Stimulated activated CD8-positive, alpha-beta memory T cell treated with anti-CD3 and anti-CD28 coated beads, Interleukin-2, amount 100 ng/mL, for 48 hours (primary cell): ENCODE data around the gene DDX43.
A peak's percentile ranks its signal among the peaks of the same experiment; 100 is the strongest.
"Not testable (repeated sequence)": the region's sequence is repeated elsewhere in the genome, so short reads cannot be mapped to it uniquely, and the experiment has no call there.

Experiments used
- DNase-seq, 2 donors: peaks; one replicate each; pipeline ENCODE4 v3.0.0-alpha.2; 2020; ENCODE audit warnings: low read depth in 2 of 2

Gene DDX43

DNA sequence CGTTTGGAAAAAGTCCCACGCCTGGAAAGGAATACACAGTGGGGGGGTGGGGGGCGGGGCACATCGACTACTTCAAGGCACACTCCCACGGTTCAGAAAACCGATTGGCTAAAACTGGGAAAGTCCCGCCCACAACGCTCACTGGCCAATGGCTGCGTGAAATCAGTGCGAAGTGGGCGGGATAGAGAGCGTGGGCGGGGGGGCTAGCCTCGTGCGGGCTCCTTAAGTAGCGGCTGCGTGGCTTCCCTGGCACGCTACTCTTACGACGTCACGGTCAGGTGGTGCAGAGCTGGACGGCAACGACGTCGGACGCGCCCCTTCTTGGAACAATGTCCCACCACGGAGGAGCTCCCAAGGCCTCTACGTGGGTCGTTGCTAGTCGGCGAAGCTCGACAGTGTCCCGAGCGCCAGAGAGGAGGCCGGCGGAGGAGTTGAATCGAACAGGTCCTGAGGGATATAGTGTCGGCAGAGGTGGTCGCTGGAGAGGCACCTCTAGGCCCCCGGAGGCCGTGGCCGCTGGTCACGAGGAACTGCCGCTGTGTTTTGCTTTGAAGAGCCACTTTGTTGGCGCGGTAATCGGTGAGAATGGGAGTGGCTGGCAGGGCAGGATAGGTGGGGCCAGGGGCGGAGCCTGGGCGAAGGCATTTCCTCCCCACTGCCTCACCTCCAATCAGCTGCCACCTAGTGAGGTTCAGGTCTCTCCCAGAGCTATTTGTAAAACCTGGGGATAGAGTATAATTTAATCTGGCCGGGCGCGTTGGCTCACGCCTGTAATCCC, at the start of gene DDX43:
TSS of gene DDX43 (plus strand) at position 252 of the 778 bp plus-strand sequence. CDS start at position 330, 78 bp downstream.
- peak in 1 of 2 donors; percentile 19 for DNase-seq

DNA sequence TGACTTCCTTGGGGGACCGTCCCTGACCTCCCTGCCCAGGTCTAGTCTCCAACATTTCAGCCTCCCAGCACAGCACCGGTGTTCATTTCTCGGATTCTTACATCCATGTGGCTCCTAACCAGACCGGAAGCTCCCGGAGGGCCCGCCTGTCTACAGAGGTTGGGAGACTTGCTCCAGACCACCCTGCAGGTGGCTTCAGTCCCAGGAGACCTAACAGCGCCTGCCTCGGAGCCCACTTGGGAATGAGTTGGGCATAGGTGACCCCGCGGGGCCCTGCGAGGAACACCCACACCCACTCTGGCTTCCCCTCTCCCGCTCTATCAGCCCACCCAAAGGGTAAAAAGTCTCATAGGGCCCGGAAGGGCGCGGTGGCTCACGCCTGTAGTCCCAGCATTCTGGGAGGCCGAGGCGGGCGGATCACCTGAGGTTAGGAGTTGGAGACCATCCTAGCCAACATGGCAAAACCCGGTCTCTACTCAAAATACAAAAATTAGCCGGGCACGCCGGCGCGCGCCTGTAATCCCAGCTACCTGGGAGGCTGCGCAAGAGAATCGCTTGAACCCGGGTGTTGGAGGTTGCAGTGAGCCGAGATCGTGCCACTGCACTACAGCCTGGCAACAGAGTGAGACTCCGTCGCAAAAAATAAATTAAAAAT, 46.0 kb upstream of the DDX43 start:
- no peak for DNase-seq

DNA sequence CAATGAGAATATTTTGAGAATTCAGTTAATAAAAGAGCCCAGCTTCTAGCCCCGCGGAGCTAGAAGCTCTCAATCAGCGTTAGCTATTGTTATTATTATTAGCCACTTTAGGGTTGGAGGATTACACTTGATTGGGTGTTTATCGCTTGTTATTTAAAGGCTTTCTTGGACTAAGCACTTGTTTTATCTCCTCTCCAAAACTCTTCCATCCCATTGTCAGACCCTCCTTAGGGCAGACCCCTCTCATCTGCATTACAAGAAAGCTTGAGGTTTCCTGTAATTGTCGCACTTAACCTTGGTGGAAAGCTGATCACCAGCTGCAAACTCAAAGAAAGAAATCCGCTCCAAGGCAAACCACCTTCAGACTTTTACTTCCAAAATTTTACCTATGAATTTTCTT, 45.3 kb upstream of the DDX43 start:
- DNase-seq = no peak

DNA sequence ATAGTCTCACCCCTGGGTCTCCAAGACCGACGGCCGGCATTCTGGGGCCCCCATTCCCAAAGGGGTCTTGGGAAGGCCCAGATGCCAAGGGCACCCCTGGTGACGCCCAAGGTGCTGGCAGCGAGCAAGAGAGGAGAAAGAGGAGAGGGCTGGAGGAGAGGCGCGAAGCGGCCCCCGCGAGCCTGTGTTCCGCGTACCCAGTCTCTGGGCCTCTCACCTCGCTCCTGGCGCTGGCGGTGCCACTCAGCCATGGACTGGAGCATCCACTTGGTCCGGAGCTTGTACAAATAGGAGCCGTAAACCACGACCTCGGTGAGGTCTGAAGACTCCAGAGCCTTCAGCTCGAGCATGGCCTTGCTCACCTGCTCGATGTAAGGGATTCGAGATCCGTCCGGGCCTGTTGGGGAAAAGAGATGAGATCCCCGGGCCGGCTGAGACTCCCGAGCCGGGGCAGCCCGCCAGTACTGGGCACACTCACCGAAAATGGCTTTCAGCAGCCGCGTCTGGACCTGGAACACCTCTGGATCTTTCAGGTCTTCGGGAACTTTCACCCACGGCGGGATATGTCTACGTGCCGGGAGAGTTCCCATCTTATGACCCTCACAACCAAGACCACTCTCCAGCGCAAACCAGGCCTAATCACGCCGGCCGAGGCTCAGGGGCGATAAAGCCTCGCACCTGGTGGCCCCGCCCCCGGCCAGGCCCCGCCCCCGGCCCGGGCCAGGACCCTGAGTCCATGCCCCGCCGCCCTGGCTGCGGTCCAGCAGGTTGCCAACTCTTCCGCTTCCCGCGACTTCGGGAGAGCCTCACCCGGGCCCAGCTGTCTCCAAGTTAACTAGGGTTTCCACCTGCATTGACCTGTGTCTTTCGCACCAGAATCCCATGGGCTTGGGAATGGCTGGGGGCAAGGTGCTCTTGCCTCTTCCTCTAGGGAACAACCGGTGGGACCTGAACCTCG, 40.7 kb upstream of the DDX43 start, which contains the start of gene DPPA5:
TSS of gene DPPA5 (minus strand) at position 641 of the 958 bp plus-strand sequence. CDS start at position 590, 51 bp downstream.
- no peak for DNase-seq

DNA sequence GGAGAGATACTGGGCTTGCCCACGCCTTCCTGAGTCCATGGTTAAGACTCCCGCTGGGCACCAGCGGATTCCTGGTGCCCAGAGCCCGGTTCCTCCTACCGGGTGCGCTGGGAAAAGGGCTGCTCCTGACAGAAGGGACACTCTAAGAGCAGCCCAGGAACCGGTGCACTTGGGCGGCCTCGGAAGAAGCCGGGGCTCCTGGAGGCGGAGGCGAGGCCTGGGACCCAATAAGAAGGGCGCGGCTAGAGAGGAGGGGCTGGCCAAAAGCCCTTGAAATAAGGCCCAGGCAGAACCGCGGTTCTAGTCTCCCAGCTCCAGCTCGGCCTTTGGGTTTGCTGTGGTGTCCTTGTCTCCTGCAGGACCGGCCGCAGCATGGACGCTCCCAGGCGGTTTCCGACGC, 32.3 kb upstream of the DDX43 start, which contains the start of gene KHDC3L:
TSS of gene KHDC3L (plus strand) at position 301 of the 400 bp plus-strand sequence. CDS start at position 373, 72 bp downstream.
- DNase-seq = no peak

DNA sequence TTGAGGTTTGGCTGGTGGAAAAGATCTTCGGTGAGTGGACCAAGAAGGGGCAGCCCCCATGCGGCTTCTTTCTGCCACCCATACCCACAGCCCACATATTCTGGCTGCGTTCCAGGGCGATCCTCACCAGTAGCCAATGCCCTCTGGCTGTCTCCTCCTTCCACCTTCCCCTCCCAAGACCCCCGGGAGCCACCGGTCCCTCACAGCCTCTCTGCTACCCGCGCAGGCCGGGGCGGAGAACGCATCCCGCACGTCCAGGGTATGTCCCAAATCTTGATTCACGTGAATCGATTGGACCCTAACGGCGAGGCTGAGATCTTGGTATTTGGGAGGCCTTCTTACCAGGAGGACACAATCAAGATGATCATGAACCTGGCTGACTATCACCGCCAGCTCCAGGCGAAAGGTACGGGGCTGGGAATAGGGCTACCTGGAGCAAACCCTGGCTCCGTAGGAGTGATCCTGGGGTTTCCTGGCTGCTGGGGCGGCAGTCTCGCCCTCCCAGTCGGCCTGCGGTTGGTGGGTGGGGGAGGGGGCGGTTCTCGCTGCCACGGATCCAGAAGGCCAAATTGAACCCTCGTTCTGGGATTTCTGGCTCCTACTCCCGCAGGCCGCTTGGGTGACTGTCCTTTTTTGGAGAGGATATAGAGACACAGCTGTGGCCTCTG, 31.6 kb upstream of the DDX43 start:
- no peak for DNase-seq

DNA sequence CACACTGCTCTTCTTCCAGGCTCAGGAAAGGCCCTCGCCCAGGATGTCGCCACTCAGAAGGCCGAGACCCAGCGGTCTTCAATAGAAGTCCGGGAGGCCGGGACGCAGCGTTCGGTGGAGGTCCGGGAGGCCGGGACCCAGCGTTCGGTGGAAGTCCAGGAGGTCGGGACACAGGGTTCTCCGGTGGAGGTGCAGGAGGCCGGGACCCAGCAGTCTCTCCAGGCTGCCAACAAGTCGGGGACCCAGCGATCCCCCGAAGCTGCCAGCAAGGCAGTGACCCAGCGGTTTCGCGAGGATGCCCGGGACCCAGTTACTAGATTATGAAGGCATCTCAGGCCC, 31.1 kb upstream of the DDX43 start:
- no peak for DNase-seq

DNA sequence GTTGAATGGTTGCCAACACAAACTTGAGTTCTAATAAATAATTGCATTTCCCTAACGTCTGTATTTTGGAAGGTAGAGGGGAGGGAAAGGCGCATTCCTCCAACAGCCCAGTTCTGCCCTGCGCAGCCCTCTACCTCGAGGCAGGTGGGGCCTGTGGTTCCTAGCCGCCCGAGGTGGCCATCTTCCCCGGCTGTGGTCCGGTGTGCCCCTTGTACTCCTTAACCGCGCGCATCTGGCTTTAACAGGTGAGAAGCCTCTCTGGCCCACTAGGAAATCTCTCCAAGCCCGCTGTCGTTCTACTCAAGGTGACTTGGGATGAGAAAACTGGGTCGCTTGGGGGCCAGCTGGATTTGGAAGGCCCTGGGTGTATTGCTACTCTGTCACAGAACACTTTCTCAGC, 30.5 kb upstream of the DDX43 start:
- DNase-seq = no peak

DNA sequence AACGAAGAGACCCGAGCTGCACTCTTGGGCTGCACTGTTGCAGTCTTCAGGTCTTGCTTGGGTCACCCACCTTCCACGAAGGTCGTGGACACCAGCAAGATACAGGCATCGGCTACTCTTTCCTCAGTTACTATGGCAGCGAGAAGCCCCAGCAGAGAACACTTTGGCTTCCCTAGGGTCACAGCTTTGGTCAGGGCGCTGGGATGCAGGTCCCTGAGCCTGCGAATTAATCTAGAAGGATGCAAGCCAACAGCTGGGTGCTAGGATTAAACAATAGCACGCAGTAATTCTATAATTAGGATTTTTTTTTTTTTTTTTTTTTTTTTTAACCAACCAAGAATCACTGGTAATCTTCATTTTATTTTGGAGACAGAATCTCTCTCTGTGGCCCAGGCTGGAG, 30.1 kb upstream of the DDX43 start:
- DNase-seq = no peak

DNA sequence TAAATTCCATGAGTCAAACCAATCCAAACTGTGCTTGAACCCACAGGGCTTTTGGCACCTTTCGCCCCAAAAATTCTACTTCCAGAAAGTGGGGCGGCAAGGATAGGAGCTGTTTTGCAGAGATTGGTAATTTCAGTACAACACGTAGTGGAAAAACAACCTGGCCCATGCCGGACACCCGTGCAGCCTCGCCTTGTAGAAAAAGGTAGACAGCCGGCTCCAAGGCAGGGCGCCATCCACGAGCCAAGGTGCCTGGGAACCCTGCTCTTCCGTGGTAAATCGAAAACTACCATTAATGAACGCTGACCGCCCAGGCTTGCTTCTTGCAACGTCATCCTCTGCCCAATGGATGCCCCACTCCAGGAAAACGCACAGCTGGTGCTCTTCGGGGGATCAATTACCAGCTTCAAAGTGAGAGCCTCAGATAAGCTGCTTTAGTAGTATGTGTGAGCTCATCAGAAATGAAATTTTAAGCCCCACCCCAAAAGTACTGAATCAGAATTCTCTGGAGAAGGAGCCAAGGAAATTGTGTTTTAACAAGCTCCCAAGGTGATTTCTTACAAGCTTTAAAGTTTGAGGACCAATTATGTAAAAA, 26.8 kb upstream of the DDX43 start:
- DNase-seq = no peak

DNA sequence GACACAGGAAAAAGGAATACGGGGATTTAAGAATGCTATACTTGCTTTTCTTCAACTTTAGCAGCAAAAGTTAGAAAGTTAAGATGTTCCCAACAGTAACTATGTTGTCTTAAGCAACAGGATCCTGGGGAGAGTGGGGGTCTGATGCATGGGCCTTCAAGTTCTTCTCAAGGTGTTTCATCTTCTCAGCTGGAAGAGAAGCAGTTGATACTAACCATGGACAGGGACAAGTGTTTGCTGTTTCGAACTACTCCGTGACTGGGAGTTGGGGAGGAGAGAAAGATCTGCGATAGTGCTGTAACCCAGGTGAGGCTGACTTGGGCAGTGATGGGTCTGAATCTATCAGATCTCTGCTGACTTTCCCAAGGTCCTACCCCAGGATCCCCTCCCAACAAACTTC, 26.0 kb upstream of the DDX43 start:
- DNase-seq = no peak

DNA sequence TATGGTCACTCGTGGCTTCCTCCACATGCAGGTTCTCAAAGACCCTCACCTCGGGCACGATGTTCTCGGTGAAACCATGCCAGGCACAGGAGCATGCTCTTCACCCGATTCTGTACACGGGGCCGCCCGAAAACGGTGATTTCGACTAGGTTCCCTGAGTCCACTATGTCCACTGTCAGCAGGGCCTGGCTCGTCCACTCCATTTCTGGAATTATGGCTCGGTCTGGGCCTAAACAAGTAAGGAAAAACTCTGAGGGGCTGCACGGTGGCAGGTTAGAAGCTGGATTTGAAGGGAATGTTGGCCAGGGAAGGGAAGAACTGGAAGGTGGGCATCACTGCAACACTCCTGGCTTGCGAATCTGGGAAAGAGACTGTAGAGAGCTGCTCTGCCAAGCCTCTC, 25.5 kb upstream of the DDX43 start:
- DNase-seq = no peak

DNA sequence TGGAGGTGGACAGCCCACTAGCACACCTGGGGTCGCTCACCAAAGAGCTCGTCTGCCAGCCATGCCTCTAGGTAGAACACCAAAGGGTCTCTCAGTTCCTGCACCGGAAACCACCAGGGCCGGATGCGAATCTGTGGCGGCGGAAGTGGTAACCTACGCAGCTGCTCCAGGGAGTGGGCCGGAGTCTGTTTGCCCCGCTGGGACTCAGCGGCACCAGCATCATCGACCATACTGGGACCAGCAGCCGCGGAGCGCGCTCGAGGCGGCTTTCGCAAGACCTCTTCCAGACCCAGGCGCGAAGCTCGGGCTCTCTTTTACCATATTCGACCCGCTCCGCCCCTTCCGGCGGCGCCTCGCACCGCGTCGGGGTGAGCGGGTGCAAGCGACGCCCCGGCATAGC, 25.1 kb upstream of the DDX43 start, which contains the start of gene OOEP:
TSS of gene OOEP (minus strand) at position 335 of the 400 bp plus-strand sequence. CDS start at position 230, 105 bp downstream.
- no peak for DNase-seq

DNA sequence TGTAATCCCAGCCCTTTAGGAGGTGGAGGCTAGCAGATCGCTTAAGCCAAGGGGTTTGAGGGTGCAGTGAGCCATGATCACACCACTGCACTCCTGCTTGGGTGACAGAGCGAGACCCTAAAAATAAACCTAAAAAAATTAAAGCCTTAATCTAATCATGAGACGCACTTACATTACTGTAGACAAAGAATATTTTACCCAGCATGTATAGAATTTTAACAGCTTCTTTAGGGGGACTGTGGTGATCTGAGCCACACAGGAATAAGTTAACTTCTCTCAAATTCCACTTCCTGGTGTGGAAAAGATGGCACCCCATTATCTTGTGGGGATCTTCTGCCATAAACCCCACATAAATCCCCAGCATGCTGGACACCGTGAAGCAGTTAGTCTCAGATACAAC, 22.6 kb upstream of the DDX43 start:
- DNase-seq = no peak

DNA sequence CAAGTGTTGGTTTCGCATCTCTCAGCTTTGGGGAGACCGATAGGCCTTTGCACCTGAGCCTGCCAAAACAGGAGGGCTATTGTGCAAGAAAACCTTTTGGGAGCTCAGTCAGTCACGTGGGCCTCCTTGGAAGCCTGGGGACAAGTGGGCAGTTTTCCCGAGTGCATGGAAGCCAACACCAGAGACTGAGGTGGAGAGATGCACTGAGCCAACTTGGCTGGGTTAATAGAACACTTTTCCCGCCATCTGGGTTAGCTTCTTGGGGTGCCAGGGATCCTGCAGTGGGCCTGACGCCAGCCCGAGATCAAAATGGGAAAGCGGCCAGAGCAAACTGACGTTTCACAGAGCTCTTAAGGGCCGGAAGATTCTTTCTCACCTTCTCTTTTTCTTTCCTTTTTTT, 22.1 kb upstream of the DDX43 start:
- no peak for DNase-seq

DNA sequence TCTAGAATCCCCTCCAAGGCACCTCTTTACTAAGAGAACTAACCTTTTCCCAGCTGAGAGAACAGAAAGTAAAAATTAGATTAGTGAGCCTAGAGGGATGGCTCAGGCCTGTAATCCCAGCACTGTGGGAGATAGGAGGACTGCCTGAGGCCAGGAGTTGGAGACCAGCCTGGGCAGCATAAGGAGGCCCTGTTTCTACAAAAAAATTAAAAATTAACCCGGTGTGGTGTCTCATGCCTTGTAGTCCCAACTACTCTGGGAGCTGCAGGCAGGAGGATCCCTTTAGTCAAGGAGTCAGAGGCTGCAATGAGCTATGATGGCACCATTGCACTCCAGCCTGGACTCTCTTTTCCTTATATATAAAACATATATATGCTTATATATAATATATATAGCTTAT, 19.4 kb upstream of the DDX43 start:
- DNase-seq = no peak

DNA sequence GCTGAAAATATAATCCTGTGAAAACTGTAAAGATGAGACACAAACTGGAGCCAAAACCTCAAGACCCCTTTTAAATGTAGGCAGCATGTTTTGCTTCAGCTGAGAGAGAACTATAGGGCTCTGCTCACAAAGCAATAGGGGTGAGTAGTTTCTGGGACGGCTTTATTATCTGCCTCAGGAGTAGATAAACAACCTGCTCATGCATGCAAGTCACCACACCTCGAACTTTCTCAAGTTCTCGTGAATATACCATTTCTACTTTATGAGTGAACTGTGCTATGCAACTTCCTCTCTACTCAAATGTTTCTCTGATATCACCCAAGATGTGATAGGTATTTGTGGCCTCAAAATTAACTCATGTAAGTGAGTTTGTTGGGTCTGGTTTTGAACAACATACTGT, 17.4 kb upstream of the DDX43 start:
- no peak for DNase-seq

DNA sequence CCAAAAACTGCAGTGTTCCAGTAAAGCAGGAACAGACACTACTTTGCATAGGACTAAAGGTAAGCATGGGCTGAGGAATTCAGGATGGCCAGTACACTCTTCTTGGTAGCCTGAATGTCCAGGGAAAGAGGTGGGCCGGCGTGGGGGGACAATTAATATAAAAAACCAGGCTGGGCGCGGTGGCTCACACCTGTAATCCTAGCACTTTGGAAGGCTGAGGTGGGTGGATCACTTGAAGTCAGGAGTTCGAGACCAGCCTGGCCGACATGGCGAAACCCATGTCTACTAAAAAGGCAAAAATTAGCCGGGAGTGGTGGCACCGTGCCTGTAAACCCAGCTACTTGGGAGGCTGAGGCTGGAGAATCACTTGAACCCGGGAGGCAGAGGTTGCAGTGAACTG, 13.1 kb upstream of the DDX43 start:
- not testable (repeated sequence) for DNase-seq

DNA sequence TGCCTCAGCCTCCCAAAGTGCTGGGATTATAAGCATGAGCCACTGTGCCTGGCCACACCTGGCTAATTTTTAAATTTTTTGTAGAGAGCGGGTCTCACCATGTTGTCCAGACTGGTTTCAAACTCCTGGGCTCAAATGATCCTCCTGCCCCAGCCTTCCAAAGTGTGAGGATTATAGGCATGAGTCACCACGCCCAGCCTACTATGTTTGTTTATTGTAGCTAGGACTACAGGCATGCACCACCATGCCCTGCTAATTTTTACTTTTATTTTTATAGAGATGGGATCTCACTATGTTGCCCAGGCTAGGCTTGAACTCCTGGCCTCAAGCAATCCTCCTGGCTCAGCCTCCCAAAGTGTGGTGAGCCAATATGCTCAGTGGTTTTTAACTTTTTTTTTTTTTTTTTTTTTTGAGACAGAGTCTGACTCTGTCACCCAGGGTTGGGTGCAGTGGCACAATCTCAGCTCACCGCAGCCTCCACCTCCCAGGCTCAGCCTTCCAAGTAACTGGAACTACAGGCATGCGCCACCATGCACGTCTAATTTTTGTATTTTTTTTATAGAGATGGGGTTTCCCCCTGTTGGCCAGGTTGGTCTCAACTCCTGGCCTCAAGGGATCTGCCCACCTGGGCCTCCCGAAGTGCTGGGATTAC, 12.0 kb upstream of the DDX43 start:
- DNase-seq = no peak

DNA sequence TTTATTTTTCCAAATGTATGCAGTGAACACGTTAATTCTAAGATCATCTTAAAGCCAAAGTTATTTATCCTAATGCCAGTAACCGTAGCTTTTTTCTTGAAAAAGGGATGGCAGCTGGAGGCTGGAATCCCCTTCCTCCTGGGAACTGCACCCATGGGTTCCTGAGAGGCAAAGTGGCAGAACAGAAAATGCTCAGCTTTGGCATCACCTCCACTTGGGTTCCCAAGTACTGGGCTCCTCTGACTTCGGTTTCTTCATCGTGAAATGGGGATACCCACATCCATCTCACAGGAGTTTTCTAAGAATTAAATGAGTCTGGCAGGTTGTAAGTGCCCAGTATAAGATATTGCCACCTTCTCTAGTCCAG, 6.2 kb upstream of the DDX43 start:
- DNase-seq = no peak
